CD4-positive, alpha-beta T cell treated with Interleukin-10 for 1 hour (primary cell): ENCODE measurements around the gene UNC93A.
"Not testable (repeated sequence)": the region's sequence is repeated elsewhere in the genome, so short reads cannot be mapped to it uniquely, and the experiment has no call there.

Experiments used
- DNase-seq: peaks from one replicate; pipeline ENCODE4 v3.0.0-alpha.2; 2020

UNC93A gene

DNA sequence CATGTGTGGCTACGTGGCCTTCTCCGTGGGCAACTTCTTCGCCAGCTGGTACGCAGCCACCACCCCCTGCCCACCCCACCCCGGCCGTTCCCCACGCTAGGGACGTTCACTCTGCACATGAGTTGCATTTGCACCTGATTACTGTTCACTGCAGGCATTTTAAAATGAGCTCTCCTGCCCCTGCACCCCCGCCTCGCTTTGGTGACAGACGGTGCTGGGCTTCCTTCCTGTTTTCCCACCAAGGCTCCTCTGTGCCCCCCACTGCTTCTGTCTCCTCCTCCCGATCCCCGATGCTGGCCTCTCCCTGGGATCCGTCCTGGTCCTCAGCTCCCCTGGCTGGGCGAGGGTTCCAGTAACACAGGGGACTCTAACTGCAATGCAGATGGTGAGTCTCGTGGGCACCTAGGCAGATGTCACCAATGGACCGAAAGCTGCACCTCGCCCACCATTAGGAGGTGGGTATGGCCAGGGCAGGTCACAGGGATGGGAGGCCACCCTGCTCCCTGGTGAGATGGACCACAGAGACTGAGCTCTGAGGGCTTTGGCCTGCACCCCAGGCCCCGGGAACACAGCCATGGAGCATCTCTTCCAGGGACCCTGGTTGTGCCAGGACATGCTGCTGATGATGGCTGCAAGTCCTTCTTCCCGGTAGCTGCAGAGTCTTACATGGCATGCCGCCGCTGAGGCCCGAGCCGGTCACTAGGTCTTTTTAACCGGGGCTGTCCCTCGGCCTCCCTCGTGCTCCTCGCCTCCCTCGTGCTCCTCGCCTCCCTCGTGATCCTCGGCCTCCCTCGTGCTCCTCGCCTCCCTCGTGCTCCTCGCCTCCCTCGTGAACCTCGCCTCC is 3.8 kb downstream of the UNC93A start:
- DNase-seq = no peak

DNA sequence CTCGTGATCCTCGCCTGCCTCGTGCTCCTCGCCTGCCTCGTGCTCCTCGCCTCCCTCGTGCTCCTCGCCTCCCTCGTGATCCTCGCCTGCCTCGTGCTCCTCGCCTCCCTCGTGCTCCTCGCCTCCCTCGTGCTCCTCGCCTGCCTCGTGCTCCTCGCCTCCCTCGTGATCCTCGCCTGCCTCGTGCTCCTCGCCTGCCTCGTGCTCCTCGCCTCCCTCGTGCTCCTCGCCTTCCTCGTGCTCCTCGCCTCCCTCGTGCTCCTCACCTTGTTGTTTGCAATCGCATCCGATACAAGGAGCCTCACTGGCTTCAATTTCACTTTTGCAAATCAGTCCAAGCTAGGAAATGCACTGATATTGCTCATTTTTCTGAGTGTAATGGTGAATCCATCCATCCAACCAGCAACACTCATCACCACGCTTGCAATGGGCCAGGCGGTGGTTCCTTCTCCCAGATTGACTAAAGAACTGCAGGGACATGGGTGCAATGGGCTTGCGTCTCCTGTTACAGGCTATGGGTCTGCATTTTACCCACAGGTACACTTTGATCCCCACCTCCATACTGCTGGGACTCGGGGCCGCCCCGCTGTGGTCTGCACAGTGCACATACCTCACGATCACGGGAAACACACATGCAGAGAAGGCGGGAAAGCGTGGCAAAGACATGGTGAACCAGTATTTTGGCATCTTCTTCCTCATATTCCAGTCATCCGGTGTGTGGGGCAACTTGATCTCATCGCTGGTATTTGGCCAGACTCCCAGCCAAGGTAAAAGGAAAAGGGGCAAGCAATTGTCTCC is 4.6 kb downstream of the UNC93A start:
- no peak for DNase-seq

DNA sequence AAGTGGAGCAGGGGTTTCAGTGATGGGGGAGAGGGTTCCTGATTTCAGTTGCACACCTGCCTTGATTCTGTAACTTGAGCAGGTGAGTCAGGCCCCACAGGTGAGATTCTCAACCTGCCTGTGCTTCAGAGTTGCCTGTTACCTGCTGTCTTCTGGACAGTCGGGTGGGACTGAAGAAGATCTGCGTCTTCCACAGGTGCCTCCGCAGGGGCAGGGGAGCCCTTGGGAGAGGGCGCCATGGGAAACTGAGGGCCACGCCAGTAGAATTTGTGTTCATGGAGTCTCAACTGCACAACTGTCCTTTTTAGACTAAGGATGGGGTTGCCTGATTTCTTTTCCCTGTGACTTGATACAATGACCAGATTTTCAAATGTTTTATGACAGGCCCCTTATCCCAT is 5.2 kb downstream of the UNC93A start:
- DNase-seq = no peak

DNA sequence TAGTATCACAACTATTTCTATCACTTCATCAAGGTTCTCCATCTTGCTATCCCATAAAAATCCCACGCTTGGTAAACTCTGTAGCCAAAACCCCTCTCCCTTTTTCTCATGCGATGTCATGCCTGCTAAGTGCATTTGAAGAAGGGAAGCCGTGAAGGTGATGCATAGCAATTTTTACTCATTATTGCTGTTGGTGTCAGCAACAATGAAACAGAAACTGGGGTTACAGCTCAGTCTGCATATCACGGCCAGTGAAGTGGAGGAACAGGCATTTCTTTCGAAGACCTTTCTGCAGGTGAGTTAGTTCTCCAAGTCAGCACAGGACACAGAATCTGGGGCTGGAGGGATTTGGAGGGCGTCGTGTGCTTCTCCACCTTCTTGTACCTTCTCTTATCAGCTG is 5.8 kb downstream of the UNC93A start:
- DNase-seq = no peak

DNA sequence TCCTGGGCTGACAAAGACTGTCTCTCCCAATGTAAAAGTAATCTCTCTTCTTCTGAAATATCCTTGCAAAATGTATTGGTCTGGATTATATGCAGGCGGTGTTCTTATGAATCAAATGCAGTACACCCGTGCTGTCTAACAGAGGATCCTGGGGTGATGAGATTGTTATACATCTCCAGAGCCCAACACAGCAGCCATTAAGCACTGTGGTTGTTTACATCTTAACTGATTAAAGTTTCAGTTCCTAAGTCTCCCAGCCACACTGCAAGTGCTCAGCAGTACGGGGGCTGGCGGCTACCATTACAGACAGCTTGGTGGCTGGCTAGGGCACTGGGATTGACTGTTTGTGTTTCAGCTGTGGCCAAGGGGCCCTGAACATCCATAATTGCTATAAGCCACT is 7.0 kb downstream of the UNC93A start:
- DNase-seq = no peak

DNA sequence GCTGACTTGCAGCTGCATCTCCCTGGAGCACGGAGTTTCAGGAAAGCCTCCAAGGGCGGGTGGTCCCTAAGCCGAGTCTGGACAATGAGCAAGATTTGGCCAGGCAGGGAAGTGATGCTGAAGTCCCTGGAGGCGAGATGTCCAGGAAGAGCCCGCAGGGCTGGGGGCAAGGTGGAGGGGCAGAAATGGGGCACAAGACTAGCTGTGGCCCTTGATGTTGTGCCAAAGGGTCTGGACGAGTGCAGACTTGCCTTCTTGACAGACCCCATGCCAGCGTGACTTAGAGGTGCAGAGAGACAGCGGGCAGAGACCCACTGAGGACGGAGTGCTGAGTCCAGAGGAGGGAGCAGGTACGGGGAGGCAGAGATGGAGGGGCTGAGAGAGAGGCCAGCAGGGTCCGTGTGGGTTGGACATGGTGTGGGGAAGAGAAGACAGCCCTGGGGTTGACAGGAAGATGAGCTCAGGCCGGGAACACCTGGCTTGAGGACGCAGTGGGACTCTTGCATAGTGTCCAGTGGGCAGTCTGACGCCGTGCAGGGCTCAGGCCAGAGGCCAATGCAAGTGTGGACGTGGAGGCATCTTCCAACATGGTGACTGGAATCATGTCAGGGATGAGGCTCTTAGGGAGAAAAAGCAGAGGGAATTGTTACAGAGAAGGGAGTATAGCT is 8.7 kb downstream of the UNC93A start:
- DNase-seq = no peak

DNA sequence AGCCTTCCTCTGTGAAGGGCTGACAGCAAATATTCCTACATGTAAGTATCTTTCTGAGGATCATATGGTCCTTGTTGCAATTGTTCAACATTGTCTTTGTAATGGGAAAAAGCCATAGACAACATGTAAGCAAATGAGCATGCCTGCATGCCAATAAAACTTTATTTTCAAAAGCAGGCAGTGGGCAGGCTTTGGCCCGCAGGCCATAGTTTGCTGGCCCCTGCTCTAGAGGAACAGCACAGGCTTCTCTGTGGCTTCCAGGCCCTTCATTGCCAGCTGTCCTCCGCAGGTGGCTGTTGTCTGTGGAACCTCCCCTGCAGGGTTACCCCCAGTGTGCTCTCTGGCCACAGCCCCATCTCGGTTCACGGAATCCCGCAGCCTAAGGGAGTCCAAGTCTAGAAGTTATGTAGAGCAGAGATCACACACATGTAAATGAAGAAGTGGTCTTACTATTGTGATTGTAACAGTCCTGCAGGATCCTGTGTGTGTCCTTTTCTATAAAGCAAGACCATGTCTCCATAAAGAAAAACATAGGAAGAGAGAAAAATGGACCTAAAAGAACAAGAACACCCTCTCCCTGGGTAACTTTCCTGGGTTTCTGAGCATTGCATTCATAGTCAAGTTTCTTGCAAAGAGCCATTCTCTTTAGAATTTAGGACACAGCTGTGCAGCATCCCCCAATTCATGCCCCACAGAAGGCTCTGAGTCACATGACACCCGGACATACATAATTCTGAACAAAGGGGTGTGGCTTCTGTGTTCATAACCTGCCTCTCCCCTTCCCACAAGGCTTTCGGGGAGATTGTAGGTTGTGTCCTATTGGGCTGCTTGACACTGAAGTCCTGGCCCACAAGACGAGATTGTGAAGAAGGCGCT is 10.0 kb downstream of the UNC93A start:
- no peak for DNase-seq

DNA sequence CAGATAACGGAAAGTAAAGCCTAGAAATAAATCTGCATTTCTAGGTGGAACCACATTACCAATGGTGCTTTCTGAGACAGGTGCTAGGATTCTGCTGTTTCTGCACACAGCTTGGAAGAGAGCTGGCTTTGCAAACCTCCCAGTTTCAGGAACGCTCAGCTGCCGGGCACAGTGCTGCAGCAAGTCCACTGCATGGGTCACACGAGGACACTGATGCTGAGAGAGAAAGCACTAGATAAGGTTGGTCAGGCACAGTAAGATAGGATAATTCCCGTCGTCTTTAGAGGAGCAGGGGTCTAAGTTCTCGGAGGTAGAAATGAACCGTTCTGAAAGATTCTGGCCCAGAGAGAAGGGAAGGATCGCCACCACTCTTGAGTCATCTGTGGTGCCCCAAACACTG is 11.0 kb downstream of the UNC93A start:
- DNase-seq = no peak

DNA sequence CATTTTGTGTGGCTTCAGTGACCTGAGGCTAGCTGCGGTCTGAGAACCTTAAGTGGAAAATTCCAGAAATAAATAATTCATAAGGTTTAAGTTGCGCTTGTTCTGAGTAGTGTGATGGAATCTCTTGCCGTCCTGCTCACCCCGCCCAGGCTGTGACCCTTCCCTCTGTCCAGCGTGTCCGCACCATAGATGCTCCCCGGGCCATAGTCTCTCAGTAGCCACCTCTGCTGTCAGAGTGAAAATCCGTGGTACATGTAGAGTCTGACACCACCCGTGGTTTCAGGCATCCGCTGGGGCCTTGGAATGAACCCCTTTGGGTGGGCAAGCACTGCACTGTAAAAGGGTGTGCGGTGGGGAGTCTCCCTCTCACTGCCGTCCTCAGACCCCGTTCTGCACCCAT is 11.7 kb downstream of the UNC93A start:
- DNase-seq = no peak

DNA sequence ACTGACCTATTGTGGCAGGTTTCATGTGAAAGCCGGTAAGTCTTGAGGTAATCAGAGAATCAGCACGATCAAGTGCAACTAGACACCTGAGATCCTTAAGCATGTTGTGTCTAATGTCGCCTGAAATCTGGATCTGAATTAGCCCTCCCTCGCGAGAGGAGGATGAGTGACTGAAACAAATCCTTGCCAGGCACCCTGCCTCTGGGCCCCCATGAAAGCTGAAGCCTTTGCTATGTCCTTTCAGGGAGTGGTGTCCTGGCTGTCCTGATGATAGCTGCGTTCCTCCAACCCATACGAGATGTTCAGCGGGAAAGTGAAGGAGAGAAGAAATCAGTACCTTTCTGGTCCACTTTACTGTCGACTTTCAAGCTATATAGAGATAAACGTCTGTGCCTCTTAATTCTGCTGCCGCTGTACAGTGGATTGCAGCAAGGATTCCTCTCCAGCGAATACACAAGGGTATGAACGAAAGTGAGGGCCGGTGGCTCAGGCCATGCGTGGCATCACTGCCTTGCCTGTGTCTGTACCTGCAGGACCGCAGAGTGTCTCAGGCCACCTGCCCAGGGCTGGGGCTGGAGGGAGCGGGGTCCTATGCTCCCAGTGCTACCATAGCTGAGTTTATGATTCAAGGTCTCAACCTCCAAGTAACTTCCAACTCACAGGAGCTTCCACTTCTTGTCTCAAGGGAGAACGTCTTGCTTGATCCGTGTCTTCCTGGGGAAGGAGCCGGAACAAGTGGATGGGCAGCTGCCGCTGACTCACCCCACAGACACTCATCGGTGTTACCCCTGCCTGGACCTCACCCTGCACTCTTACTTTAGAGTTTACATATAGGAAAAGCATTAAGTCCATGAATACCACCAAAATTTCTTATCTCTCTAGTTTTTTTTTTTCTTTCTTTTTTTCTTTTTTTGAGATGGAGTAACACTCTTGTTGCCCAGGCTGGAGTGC is 12.8 kb downstream of the UNC93A start:
- no peak for DNase-seq

DNA sequence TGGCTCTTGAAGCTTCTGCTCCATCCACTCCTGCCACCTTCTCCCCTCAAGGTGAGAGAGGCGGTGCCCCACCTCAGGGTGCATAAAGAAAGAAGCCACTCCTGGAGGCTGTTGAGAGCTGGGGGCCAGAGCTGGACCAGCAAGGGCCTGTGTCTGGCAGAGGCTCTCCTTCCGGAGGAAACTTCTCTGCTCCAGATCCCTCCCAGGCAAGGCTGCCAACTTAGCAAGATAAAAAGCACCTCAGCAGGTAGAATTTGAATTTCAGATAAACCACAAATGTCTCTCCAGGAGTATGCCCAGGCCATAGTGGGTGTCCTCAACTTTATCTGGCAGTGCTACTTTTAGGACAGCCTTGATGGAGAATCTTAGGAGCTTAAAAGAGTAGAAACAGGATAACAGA is 13.8 kb downstream of the UNC93A start:
- no peak for DNase-seq

DNA sequence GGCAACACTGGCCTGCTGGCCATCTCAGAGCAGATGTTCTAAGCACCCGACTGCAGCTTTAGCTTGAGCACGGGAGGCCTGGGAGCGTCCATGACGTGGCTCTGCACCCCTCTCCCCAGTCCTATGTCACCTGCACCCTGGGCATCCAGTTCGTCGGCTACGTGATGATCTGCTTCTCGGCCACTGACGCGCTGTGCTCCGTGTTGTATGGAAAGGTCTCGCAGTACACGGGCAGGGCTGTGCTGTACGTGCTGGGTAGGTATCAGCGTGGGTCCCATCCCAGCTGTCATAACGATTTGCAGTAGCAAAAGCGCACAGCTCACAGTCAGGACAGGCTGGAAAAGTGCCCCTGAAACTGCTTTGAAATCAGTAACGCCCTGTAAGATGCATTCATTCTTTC is 14.7 kb downstream of the UNC93A start:
- DNase-seq = no peak

DNA sequence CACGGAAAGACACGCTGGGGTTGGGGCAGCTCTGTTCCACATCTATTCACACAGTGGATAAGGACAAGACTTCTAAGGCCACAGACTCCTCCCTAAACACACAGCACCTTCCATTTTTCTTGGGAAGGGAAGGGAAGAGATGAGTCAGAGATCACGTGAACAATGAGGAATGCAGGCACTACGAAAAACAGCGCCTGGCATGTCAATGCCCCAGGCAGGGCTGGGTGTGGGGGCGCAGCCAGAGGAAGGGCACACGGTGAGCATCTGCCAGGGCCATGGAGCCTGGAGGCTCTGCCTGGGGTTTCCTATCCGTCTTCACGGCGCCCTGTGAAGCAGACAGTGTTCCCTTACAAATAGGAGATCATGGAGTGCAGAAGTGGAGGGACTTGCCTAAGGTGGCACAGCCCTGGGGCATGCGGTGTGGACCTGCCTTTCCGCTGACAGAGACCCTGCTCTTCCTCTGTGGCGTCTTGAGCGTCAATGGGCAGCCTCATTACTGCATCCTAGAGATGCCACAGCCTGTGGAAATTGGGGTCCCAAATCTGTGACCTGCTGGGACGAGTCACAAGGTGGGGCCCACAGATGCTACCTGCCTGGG is 15.4 kb downstream of the UNC93A start:
- no peak for DNase-seq

DNA sequence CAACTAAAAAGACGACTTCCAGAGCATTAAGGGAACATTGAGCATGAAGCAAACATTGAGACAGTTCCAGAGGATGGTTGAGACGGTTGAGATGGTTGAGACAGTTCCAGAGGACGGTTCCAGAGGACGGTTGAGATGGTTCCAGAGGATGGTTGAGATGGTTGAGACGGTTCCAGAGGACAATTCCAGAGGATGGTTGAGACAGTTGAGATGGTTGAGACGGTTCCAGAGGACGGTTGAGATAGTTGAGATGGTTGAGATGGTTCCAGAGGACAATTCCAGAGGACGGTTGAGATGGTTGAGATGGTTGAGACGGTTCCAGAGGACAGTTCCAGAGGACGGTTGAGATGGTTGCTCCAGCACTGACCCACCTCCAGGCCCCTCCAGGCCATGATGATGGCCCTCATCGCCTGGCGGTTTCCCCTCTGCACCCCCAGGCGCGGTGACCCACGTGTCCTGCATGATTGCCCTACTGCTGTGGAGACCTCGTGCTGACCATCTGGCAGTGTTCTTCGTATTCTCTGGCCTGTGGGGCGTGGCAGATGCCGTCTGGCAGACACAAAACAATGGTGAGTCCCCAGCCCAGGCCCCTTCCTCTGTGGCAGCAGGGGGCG is 16.3 kb downstream of the UNC93A start:
- no peak for DNase-seq

DNA sequence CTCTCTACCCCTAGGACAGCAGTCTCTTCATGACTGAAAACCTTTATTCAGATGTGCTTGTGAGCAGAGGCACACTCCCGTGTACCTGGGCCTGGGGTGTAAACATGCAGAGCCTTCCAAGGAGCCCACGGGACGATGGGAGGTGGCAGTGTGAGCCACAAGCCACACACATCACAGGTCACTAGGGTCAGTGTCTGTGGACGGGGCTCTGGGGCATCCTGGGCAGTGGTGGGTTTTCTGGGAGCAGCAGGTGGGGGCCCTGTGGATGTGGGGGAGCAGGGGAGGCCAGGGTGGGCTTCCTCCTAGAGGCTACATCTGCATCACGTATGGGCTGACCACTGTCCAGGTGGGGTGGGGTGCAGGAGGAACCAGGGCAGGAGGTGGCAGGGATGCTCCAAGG is 17.1 kb downstream of the UNC93A start:
- no peak for DNase-seq

DNA sequence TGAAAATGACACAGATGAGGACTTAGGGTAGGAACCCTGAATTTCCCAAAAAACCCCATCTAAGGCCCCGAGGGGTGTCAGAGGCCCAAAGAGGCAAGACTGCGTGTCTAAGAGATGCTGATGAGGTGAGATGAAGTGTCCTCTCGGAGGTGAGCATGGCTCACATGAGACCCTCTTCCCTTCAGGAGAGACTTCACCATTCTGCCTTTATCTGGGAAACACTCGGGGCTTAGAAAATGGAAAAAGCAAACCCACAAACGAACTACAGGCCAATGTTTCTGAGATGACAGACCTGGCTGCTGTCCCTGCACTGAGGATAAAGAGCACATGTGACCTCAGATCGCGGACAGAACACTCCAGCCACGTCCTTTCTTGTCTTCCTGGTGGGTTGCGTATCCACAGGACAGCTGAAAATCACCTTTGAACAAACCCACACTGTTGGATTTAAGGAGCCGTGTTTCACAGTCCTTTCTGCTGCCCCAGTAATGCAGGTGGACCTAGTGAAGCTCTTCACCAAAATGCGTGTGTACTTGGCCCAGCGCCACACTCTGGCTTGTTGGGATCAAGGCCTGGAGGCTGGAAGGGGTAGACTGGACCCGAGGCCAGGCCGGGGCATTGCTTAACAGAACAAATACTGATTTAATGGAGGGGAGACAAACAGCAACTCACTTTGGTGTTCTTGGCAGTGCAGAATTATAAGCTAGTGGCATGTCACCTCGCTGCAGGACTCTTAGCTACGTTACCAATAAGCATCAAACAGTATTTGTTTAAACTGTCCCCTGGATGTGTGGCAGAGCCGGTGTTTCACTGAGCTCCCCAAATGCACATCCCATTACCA is 18.5 kb downstream of the UNC93A start:
- not testable (repeated sequence) for DNase-seq

DNA sequence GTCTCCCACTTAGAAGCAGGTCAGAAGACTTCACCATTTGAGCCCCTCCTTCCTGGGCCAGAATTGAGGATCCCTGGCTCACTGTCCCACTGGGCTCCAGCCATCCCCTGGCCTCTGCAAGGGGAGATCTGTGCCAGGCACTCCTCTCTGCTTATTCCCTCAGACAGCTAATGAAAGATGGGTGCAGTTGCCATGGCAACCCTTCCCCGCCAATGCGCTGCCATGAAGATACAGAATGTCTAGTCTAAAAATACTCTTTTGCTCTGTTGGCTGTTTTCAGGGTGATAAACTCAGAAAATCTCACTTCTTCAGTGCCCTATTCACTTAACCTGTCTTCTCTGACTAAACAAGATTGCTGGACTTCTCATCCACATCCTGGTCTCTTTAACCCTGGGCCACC is 20.2 kb downstream of the UNC93A start:
- DNase-seq = no peak

DNA sequence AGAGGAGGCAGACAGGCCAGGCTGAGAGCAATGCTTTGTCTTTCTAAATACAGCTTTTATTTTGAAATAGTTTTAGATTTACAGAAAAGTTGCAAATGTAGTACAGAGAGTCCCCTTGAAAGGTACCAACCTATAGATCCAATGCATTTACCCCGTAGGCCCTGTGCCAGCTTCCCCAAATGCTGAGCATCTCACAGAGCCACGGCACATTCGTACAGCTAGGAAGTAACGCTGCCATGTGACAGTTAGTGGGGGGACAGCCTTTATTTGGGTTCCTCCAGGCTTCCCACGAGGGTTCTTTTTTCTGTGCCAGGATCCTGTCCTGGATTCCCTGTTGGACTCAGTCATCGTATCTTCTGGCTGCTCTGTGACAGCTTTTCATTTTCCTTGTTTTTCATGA is 20.6 kb downstream of the UNC93A start:
- not testable (repeated sequence) for DNase-seq

DNA sequence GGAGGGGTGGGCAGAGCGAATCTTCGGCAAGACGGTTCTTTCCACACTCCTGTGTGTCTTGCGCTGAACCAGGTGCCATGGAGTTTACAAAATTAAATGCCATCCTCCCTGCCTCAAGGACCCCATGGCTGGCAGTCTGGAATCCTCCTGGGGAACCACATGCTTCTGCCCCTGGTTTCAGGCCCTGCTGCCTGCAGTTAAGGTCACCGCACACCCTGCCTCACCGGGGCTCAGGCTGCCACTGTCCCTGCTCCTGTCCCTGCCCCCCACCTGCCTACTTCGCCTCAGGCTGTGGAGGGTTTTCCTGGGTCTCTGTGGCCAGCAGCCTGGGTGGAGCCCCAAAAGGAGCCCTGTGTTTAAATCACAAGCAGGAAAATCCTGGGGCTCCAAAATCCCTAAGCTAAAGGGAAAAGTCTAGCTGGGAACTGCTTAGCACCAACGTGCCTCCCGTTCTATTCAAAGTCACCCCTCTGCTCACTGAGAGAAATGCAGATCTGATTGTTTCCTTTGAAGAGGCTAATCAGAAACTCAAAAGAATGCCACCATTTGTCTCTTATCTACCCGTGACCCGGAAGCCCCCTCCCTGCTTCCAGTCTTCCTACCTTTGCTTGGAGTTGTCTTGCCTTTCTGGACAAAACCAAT is 23.2 kb downstream of the UNC93A start:
- no peak for DNase-seq
